Stimulated activated naive B cell treated with anti-CD40 and anti-IgM and Interleukin-4, amounts not matched to agents 10 μg/mL and 1 μg/mL and 100 μg/mL, for 72 hours (primary cell): ENCODE measurements around the gene UCP2.

Experiments
- ATAC-seq, 2 donors: fragments of 150-1000 bp; cut with Tn5 transposase; replicated peaks; 2 replicates each; pipeline ENCODE4 v1.10.0; 2021; ENCODE audit warnings: moderate library complexity in 1 of 2
- DNase-seq: peaks from one replicate; pipeline ENCODE4 v3.0.0; 2021
- H3K27ac Mint-ChIP-seq: one replicate; pipeline ENCODE4 v1.8.0; 2022; ENCODE audit warnings: mild to moderate bottlenecking, mixed read lengths
- H3K27me3 Mint-ChIP-seq, 2 donors: one replicate each; pipeline ENCODE4 v1.8.0; 2022; ENCODE audit warnings: mixed read lengths in 2 of 2
- H3K36me3 Mint-ChIP-seq, 2 donors: one replicate each; pipeline ENCODE4 v1.8.0; 2022; ENCODE audit warnings: mixed read lengths in 2 of 2, mild to moderate bottlenecking in 1 of 2
- H3K4me1 Mint-ChIP-seq, 2 donors: one replicate each; pipeline ENCODE4 v1.8.0; 2022; ENCODE audit warnings: mixed read lengths in 2 of 2, mild to moderate bottlenecking in 1 of 2
- H3K4me3 Mint-ChIP-seq, 2 donors: one replicate each; pipeline ENCODE4 v1.8.0; 2022; ENCODE audit warnings: mild to moderate bottlenecking in 2 of 2, mixed read lengths in 2 of 2, moderate library complexity in 1 of 2
- H3K9me3 Mint-ChIP-seq, 2 donors: one replicate each; pipeline ENCODE4 v1.8.0; 2022; ENCODE audit warnings: mixed read lengths in 2 of 2, mild to moderate bottlenecking in 1 of 2

Gene UCP2

DNA sequence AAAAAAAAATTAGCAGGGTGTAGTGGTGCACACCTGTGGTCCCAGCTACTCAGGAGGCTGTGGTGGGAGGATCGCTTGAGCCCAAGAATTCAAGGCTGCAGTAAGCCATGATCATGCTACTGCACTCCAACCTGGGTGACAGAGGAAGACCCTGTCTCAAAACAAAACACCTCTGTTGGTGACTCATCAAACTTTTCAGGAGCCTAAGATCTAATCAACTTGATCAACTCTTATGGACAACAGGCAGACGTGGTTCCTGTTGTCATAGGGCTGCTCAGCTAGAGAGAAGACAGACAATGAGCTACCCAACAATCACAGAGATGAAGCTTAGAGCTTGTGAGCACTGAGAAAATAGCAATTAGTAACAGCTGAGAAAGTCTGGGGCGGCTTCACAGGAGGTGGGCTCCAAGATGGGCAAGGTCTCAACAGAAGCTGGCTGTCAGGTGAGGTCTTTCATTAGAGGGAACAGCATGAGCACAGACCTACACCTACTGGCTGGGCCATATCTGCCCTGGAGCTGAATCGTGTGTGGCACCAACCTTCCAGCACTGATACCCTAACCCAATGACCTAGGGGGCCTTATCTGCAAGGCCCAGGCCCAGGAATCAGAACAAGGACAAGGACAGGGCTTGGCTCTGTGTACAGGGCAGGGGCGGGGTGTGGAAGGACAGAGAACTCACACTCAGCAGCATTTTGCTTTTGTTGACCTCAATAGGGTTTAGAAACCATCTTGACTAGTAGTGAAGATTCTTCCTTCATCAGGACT lies 33.5 kb upstream of the UCP2 start:
- peaks cover 31 to 34% of the 10 kb centered on the region in 2 donors for H3K36me3 Mint-ChIP-seq
- H3K4me1 Mint-ChIP-seq = peaks cover 36 to 39% of the 10 kb centered on the region in 2 donors

DNA sequence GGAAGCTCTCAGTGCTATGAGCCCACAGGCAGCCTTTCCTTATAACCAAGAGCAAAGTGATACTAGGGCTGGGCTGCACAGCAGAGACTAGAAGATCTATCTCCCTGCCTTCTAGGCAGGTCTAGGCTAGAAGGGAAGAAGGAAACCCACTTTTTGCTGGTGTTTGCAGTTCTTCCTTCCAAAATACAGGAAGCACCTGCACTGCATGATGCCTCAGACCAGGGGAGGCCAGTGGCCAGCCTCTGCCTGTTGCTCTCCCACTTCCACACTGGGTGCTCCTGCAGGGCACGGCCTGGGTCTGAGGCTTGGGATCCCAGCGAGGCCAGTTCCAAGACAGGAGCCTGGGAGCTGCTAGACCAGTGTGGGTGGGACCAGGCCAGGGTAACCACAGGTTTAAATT lies 32.2 kb upstream of the UCP2 start:
- ATAC-seq = no peak
- no peaks in the 10 kb centered on the region for H3K27me3 Mint-ChIP-seq
- no peak overlapping the region for H3K27ac Mint-ChIP-seq
- no peak overlapping the region for H3K4me3 Mint-ChIP-seq
- peaks cover 48 to 51% of the 10 kb centered on the region in 2 donors for H3K4me1 Mint-ChIP-seq
- H3K9me3 Mint-ChIP-seq = no peaks in the 10 kb centered on the region
- peaks cover 35 to 46% of the 10 kb centered on the region in 2 donors for H3K36me3 Mint-ChIP-seq
- no peak for DNase-seq

More for the DNA sequence above, 33.5 kb upstream of the UCP2 start:
- ATAC-seq (no peak), DNase-seq (no peak)
- H3K4me3 Mint-ChIP-seq = no peak overlapping the region
- no peaks in the 10 kb centered on the region for H3K9me3 Mint-ChIP-seq
- H3K27me3 Mint-ChIP-seq = no peaks in the 10 kb centered on the region
- peak overlapping the region; percentile 70 for H3K27ac Mint-ChIP-seq

DNA sequence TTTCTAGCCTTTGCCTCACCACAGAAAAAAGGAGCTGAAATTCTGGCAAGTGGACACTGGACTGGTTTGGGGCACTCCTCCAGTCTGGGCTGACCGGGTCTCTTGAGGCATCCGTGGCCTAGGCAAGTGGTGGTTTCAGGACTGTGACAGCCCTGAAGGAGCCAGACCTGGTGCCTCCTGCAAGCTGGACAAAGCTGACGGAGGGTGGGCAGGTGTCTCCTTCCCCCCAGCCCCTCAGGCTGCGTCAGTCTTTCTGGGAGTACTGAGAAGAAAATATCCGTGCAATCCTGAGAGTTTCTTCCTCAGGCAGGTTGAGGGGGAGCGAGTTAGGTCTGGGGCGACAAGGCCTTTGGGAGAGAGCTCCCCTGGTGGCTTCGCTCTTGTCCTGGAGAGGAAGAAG lies 30.5 kb upstream of the UCP2 start:
- H3K36me3 Mint-ChIP-seq = peaks cover 35 to 46% of the 10 kb centered on the region in 2 donors
- no peak overlapping the region for H3K4me3 Mint-ChIP-seq
- no peaks in the 10 kb centered on the region for H3K27me3 Mint-ChIP-seq
- DNase-seq (no peak), ATAC-seq (no peak)
- H3K4me1 Mint-ChIP-seq = peaks cover 49 to 60% of the 10 kb centered on the region in 2 donors
- no peak overlapping the region for H3K27ac Mint-ChIP-seq
- no peaks in the 10 kb centered on the region for H3K9me3 Mint-ChIP-seq

DNA sequence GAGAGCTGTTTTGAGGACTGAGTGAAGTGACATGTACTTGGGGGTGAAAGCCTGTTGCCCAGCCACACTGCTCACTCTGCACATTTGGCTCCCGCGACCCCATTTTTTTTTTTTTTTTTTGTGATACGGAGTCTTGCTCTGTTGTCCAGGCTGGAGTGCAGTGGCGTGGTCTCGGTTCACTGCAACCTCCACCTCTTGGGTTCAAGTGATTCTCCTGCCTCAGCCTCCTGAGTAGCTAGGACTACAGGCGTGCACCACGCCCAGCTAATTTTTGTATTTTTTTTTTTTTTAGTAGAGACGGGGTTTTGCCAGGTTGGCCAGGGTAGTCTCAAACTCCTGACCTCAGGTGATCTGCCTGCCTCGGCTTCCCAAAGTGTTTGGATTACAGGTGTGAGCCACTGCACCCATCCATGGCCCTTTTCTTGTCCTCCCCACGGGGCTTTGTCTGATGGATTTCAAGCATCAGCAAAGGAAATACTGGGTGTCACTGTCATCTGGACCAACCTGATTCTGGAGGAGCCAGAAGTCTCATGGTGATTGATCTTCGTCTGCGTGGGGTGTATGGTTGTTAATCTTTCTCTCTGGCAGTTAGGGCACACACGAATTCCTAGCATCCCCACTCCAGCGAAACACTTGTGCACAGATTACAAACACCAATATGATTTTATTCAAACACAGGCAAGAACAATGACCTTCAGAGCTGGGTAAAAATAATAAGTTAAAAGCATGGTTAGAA lies 29.6 kb upstream of the UCP2 start:
- ATAC-seq (no peak), DNase-seq (no peak)
- Mint-ChIP-seq H3K9me3 (no peaks in the 10 kb centered on the region), H3K27ac (peak overlapping the region; percentile 68), H3K4me3 (peak overlapping the region in 1 of 2 donors; percentile 54), H3K36me3 (peaks cover 32 to 46% of the 10 kb centered on the region in 2 donors), H3K27me3 (no peaks in the 10 kb centered on the region), H3K4me1 (peaks cover 49 to 60% of the 10 kb centered on the region in 2 donors)

DNA sequence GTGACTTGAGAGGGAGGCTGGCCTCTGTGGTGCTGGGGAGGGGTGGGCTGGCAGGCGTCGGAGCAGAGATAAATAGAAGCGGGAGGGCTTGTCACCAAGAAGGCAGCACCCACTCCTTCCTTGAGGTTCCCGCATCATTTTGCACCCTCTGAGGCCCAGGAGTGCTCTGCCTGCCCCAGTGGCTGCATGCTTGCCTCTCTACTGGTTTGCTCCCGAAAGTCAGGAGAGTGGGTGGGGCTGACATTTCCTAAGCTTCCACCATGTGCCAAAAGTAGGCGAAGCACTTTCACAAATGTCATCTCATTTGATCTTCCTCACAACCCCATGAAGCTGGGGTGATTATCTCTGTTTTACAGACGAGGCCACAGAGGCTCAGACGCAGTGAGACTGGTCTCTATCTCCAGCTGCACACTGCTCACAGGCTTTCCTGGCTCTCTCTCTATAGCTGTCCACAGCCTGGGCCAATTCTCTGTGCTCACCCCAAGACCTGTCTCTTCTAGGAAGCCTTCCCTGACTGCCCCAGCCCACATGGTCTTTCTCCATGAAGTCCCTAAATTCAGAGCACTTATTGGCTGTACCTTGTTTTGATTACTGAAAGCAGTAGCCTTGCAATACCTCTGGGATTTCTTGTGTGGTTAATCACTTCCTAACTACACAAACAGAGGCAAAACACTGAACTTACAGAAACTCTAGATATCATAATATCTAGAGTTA lies 28.9 kb upstream of the UCP2 start:
- no peaks in the 10 kb centered on the region for H3K9me3 Mint-ChIP-seq
- ATAC-seq (peak; percentile 89 to 91), DNase-seq (peak; percentile 64)
- no peaks in the 10 kb centered on the region for H3K27me3 Mint-ChIP-seq
- H3K27ac Mint-ChIP-seq = peak overlapping the region; percentile 93
- H3K4me1 Mint-ChIP-seq = peaks cover 48 to 60% of the 10 kb centered on the region in 2 donors
- H3K4me3 Mint-ChIP-seq = peak overlapping the region; percentile 49 to 54
- H3K36me3 Mint-ChIP-seq = peaks cover 25 to 41% of the 10 kb centered on the region in 2 donors

DNA sequence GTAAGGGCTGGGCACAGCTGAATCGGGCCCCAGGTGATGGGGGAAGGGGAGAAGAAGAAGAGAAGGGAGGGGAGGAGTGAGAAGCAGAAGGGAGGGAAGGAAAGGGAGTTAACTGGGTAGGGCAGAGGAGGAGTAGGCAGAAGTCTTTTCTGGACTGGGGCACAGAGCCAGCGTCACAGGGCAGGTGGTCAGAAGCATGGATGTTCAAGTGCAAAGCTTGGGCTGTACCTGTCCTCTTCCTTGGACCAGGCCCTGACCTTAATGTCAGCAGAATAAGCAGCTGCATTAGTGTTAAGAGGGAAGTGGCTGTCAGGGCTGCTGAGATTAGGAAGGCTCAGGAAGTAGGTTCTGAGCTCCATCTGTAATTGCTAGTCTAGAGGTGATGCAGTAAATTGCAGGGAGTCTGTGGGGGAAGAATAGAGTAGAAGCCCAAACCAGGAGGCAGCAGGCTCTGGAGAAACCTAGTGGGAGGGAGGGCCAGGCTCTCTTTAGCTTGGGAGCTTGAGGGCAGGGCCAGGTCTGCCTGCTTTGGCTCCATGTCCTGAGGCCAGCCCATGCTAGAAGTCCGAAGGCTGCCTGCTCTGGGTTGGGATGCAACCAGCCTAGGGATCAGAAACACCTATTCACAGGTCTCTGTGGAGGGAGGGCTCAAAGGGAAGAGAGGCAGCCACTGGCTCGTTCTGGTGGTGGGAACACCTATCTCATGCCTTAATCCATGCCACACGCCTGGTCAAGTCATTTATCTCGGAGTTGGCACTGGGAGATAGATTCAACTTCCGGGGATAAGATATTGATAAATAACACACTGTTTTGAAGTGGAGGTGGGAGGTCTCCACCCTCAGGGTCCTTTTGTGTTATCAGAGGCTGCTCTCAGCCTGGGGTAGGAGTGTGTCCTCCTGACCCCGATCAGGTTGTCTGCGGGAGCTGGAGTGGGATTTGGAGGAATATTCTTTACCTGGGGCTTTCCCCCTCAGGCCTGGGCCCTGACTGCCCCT lies 28.0 kb upstream of the UCP2 start:
- Mint-ChIP-seq H3K4me3 (peak overlapping the region; percentile 28 to 49), H3K36me3 (peaks cover 18 to 34% of the 10 kb centered on the region in 2 donors), H3K27ac (peak overlapping the region; percentile 93), H3K4me1 (peaks cover 44 to 58% of the 10 kb centered on the region in 2 donors), H3K9me3 (no peaks in the 10 kb centered on the region), H3K27me3 (no peaks in the 10 kb centered on the region)
- ATAC-seq = no peak
- no peak for DNase-seq

DNA sequence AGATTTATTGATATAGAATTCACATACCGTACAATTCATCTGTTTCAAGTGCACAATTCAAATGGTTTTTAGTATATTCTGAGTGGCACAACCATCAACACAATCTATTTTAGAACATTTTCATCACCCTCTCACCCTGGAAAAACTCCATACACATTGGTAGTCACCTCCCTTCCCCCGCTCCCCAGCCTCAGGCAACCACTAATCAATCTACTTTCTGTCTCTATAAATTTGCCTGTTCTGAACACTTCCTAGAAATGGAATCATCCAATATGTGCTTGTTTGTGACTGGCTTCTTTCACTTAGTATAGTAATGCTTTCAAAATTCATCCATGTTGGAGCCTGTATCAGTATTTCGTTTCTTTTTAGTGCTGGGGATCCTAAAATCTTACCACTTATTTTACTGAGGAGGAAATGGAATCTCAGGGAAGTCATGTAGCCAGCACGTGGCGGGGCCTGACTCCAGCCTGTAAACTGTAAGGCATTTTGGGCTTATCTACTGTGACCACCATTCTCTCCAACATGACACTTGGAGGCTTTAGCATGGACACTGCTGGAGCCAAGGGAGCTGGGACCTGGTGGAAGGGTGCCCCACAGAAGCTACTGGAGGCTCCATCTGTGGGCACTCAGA lies 27.1 kb upstream of the UCP2 start:
- H3K36me3 Mint-ChIP-seq = peaks cover 15 to 31% of the 10 kb centered on the region in 2 donors
- H3K27ac Mint-ChIP-seq = peak overlapping the region; percentile 93
- peak overlapping the region in 1 of 2 donors; percentile 31 for H3K4me3 Mint-ChIP-seq
- no peaks in the 10 kb centered on the region for H3K27me3 Mint-ChIP-seq
- H3K9me3 Mint-ChIP-seq = no peaks in the 10 kb centered on the region
- H3K4me1 Mint-ChIP-seq = peaks cover 43 to 58% of the 10 kb centered on the region in 2 donors
- DNase-seq (no peak), ATAC-seq (no peak)

DNA sequence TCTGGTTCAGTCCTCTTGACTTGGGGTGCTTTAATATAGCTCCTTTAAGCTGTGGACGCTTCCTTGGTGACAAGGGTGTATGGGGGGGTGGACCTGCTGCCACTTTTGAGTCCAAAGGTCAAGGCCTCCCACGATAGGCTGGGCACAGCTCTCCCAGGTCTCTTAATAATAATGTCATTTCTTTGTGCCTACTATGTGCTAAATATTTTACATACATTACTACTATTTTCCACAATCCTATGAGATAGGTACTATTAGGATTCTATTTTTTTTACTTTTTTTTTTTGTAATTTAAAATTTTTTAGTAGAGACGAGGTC lies 26.5 kb upstream of the UCP2 start:
- no peak for ATAC-seq
- Mint-ChIP-seq H3K4me3 (no peak overlapping the region), H3K9me3 (no peaks in the 10 kb centered on the region), H3K4me1 (peaks cover 41 to 54% of the 10 kb centered on the region in 2 donors), H3K27me3 (no peaks in the 10 kb centered on the region), H3K27ac (no peak overlapping the region), H3K36me3 (peaks cover 14 to 31% of the 10 kb centered on the region in 2 donors)
- no peak for DNase-seq

DNA sequence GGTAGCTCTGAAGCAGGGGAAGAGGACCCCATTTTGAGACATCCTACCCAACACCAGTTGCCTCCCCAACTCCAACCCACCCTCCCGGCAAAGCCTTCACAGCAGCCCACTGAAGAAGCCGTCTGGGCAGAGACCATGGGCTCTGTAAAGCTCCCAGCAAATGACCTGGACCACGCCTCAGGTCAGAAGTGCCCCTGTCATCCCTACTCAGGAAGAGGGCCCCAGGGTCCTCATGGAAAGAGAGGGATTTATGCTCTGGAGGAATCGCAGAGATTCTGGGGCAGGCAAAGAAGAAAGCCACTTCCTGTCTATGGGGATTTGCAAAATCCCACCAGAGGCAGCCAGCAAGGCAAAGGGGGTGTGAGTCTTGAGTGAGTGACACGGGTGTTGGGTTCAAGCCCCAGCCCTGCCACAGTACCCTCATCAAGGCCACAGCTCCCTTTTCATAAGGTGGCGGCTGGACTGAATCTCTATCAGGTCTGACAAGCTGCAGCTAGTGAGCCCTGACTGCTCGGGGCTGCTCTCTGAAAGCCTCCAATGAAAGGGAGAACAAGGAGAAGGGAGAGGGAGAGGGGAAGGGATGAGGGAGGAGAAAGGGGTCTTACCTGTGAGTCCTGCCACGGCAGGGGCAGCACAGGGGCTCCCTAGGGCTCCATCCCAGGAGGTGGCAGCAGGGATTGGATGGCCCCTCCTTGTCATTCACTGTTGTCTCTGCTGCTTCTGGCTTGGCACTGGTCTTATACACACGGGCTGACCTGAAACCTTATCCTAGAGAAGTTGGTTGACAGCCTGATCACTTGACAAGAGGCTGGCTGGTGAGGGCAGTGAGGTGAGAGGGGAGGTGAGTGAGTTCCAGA lies 26.0 kb upstream of the UCP2 start, which contains the start of gene UCP3:
TSS of gene UCP3 (minus strand) at position 713 of the 857 bp plus-strand sequence. CDS start 2,043 bp downstream, outside the sequence.
- H3K27me3 Mint-ChIP-seq = no peaks in the 10 kb centered on the region
- peak within 1 kb of the TSS in 1 of 2 donors; percentile 22 for H3K4me3 Mint-ChIP-seq
- peak within 1 kb of the TSS; percentile 32 for H3K27ac Mint-ChIP-seq
- no peak for ATAC-seq
- H3K36me3 Mint-ChIP-seq = peaks cover 11 to 35% of the 10 kb centered on the region in 2 donors
- H3K4me1 Mint-ChIP-seq = peaks cover 38 to 54% of the 10 kb centered on the region in 2 donors
- no peaks in the 10 kb centered on the region for H3K9me3 Mint-ChIP-seq
- DNase-seq = no peak

DNA sequence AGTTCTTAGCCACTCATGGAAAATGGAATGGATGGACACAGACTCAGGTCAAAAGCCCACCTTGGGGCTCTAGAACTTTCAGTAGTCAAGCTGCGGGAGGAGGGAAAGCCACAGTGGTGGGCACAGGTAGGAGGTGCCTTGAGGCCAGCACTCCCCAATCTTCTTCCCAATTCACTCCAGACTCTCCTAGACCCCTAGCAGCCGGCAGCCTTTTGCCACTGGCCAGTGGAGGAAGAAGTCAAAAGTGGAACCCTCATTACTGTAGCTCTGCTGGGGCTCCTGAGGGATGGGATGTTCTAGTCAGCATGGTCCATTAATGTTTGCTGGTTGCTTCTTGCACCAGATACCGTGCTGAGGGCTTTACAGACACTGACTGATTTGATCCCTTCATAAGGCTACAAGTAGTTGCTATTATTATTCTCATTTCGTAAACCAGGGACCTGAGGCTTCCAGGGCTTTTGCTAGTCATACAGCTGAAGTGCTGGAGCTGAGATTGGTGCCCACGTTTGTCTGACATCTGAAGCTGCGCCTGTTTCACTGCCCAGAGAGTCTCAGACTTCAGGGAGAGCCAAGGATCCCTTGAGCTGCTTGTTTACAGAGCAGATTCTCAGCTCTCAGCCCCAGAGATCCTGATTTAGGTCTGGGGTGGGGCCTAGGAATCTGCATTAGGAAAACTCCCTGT lies 25.2 kb upstream of the UCP2 start:
- Mint-ChIP-seq H3K4me3 (no peak overlapping the region), H3K36me3 (peaks cover 11 to 41% of the 10 kb centered on the region in 2 donors), H3K9me3 (no peaks in the 10 kb centered on the region), H3K4me1 (peaks cover 38 to 51% of the 10 kb centered on the region in 2 donors), H3K27me3 (no peaks in the 10 kb centered on the region), H3K27ac (no peak overlapping the region)
- DNase-seq = no peak
- ATAC-seq = no peak

DNA sequence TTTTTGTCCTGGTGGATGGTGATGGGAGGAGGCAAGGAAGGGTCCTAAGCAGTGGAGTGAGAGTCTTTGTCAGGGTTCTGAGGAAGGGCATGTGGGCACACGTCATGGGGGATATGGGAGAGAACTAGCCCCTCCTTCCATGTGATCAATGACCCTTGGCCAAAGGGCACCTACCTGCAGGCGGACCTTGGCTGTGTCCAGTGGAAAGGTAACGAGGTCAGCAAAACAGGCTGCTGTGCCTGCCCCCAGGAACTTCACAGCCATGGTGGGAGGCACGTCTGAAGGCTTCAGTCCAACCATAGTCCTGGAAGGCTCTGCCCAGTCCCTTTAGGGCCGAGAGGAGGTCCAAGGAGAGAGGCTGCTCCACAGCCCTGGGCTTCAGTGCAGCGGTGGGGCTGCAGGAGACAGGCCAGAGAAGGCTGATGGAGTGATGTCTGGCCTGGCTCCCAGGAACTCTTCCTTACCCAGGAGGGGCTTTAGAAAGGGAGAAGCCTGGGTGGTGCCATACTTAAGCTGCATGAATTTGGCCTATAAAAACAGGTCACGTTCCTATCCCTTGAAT lies 24.2 kb upstream of the UCP2 start:
- H3K4me3 Mint-ChIP-seq = no peak overlapping the region
- H3K27me3 Mint-ChIP-seq = no peaks in the 10 kb centered on the region
- no peak for DNase-seq
- peaks cover 33 to 41% of the 10 kb centered on the region in 2 donors for H3K4me1 Mint-ChIP-seq
- H3K9me3 Mint-ChIP-seq = no peaks in the 10 kb centered on the region
- peak overlapping the region; percentile 68 for H3K27ac Mint-ChIP-seq
- no peak for ATAC-seq
- H3K36me3 Mint-ChIP-seq = peaks cover 9 to 46% of the 10 kb centered on the region in 2 donors
